Trophoblast cell (in vitro differentiated cells and primary cell): ENCODE measurements around the gene PTPRE.

Experiments
- DNase-seq, 2 donors: peaks; one replicate each; pipeline ENCODE4 v3.0.0-alpha.2; 2016
- H2AFZ ChIP-seq: 2 replicates; pipeline ENCODE4 v1.6.1; 2013; ENCODE audit warnings: low read length, moderate library complexity, mild to moderate bottlenecking; ENCODE audit not compliant: insufficient read depth, poor library complexity
- H2AK5ac ChIP-seq: 2 replicates; pipeline ENCODE4 v1.6.1; 2013; ENCODE audit warnings: mild to moderate bottlenecking, low read length
- H2BK120ac ChIP-seq: 2 replicates; pipeline ENCODE4 v1.6.1; 2013; ENCODE audit warnings: low read length, mild to moderate bottlenecking, moderate library complexity; ENCODE audit not compliant: insufficient read depth, poor library complexity
- H2BK12ac ChIP-seq: 2 replicates; pipeline ENCODE4 v1.6.1; 2013; ENCODE audit warnings: mild to moderate bottlenecking, low read length, moderate library complexity
- H2BK5ac ChIP-seq: 2 replicates; pipeline ENCODE4 v1.6.1; 2013; ENCODE audit warnings: low read length, low read depth, moderate library complexity, mild to moderate bottlenecking; ENCODE audit not compliant: poor library complexity
- H3K14ac ChIP-seq: 2 replicates; pipeline ENCODE4 v1.6.1; 2013; ENCODE audit warnings: mild to moderate bottlenecking, low read length
- H3K18ac ChIP-seq: 2 replicates; pipeline ENCODE4 v1.6.1; 2013; ENCODE audit warnings: mild to moderate bottlenecking, low read length
- H3K23ac ChIP-seq: 2 replicates; pipeline ENCODE4 v1.6.1; 2013; ENCODE audit warnings: low read length
- H3K27ac ChIP-seq: 2 replicates; pipeline ENCODE4 v1.5.1; 2013; ENCODE audit warnings: low read depth, mild to moderate bottlenecking, inconsistent platforms, low read length, moderate library complexity
- H3K27me3 ChIP-seq: 2 replicates; pipeline ENCODE4 v1.6.1; 2013; ENCODE audit warnings: inconsistent platforms, mild to moderate bottlenecking, low read length, moderate library complexity; ENCODE audit not compliant: insufficient read depth
- H3K36me3 ChIP-seq, 2 experiments: 1 replicate in 1 of 2; 2 replicates in 1 of 2; pipeline ENCODE4 v1.6.1; 2013; ENCODE audit warnings: low read length in 2 of 2, mild to moderate bottlenecking in 2 of 2, moderate library complexity in 1 of 2; ENCODE audit not compliant: insufficient read depth in 2 of 2, control insufficient read depth in 1 of 2
- H3K4ac ChIP-seq: 2 replicates; pipeline ENCODE4 v1.6.1; 2013; ENCODE audit warnings: low read depth, mild to moderate bottlenecking, low read length, moderate library complexity
- H3K4me1 ChIP-seq, 2 experiments: 1 replicate in 1 of 2; 2 replicates in 1 of 2; pipeline ENCODE4 v1.6.1; 2013; ENCODE audit warnings: low read length in 2 of 2, mild to moderate bottlenecking in 2 of 2, moderate library complexity in 1 of 2; ENCODE audit not compliant: insufficient read depth in 2 of 2, control insufficient read depth in 1 of 2
- H3K4me2 ChIP-seq: 2 replicates; pipeline ENCODE4 v1.6.1; 2013; ENCODE audit warnings: inconsistent platforms, mild to moderate bottlenecking, low read length, moderate library complexity
- H3K4me3 ChIP-seq: 2 replicates; pipeline ENCODE4 v1.5.1; 2013; ENCODE audit warnings: mild to moderate bottlenecking, low read depth, low read length, inconsistent platforms
- H3K79me1 ChIP-seq: one replicate; pipeline ENCODE4 v1.6.1; 2013; ENCODE audit warnings: low read length
- H3K79me2 ChIP-seq: 2 replicates; pipeline ENCODE4 v1.6.1; 2013; ENCODE audit warnings: low read length, mild to moderate bottlenecking; ENCODE audit not compliant: control insufficient read depth, insufficient read depth, poor library complexity
- H3K9ac ChIP-seq: 2 replicates; pipeline ENCODE4 v1.6.1; 2013; ENCODE audit warnings: mild to moderate bottlenecking, low read length
- H3K9me3 ChIP-seq: 2 replicates; pipeline ENCODE4 v1.6.1; 2013; ENCODE audit warnings: low read depth, mild to moderate bottlenecking, control low read depth, inconsistent platforms, low read length; ENCODE audit not compliant: insufficient read depth
- H4K12ac ChIP-seq: 2 replicates; pipeline ENCODE4 v1.6.1; 2013; ENCODE audit warnings: low read depth, mild to moderate bottlenecking, low read length, moderate library complexity
- H4K8ac ChIP-seq: 2 replicates; pipeline ENCODE4 v1.6.1; 2013; ENCODE audit warnings: low read depth, mild to moderate bottlenecking, low read length, moderate library complexity
- H4K91ac ChIP-seq: one replicate; pipeline ENCODE4 v1.6.1; 2013; ENCODE audit warnings: low read depth, mild to moderate bottlenecking, low read length, moderate library complexity
- WGBS: extraction: QIAGEN DNeasy Blood & Tissue Kit; methylation state at CpG from one replicate; pipeline ENCODE4 v1.1.7; 2013; ENCODE audit warnings: missing lambda C conversion rate; ENCODE audit not compliant: insufficient read length, insufficient coverage; ENCODE audit errors: extremely low coverage; 5-methylcytosine and 5-hydroxymethylcytosine counted together

The PTPRE gene

GRCh38 chr10:128036746-128037543 is 130.0 kb downstream of the PTPRE start:
- no peaks in the 10 kb centered on the region for H3K36me3 ChIP-seq
- H2AFZ ChIP-seq = no peak overlapping the region
- no peak overlapping the region for H3K27ac ChIP-seq
- H3K79me1 ChIP-seq = no peaks in the 10 kb centered on the region
- peak in 1 of 2 donors; percentile 28 for DNase-seq
- no CpG with 5 or more reads among the region's 14 CpGs for WGBS
- H3K18ac ChIP-seq = no peak overlapping the region
- no peak overlapping the region for H3K14ac ChIP-seq
- H2AK5ac ChIP-seq = no peak overlapping the region
- H3K4me2 ChIP-seq = no peak overlapping the region
- no peaks in the 10 kb centered on the region for H3K4me1 ChIP-seq
- H3K9ac ChIP-seq = no peak overlapping the region
- H4K12ac ChIP-seq = no peak overlapping the region
- H4K91ac ChIP-seq = no peak overlapping the region
- no peak overlapping the region for H2BK12ac ChIP-seq
- H3K23ac ChIP-seq = no peak overlapping the region
- H3K27me3 ChIP-seq = no peaks in the 10 kb centered on the region
- H2BK5ac ChIP-seq = no peak overlapping the region
- no peak overlapping the region for H3K4ac ChIP-seq
- H3K79me2 ChIP-seq = no peaks in the 10 kb centered on the region
- H2BK120ac ChIP-seq = no peak overlapping the region
- no peak overlapping the region for H3K4me3 ChIP-seq
- no peaks in the 10 kb centered on the region for H3K9me3 ChIP-seq
- H4K8ac ChIP-seq = no peak overlapping the region

- no peaks in the 10 kb centered on the region for H3K79me1 ChIP-seq
- no peaks in the 10 kb centered on the region for H3K79me2 ChIP-seq
- H3K4ac ChIP-seq = no peak overlapping the region
- no peak overlapping the region for H3K9ac ChIP-seq
- no peaks in the 10 kb centered on the region for H3K27me3 ChIP-seq
- H2BK120ac ChIP-seq = no peak overlapping the region
- no peak overlapping the region for H2AK5ac ChIP-seq
- no peak overlapping the region for H3K27ac ChIP-seq
- no peak overlapping the region for H2AFZ ChIP-seq
- no CpG with 5 or more reads among the region's 8 CpGs for WGBS
- H3K36me3 ChIP-seq = no peaks in the 10 kb centered on the region
- H3K23ac ChIP-seq = no peak overlapping the region
- H2BK5ac ChIP-seq = no peak overlapping the region
- H2BK12ac ChIP-seq = no peak overlapping the region
- no peak overlapping the region for H4K8ac ChIP-seq
- no peak overlapping the region for H3K18ac ChIP-seq
- H3K4me2 ChIP-seq = no peak overlapping the region
- H4K12ac ChIP-seq = no peak overlapping the region
- no peaks in the 10 kb centered on the region for H3K4me1 ChIP-seq
- no peak overlapping the region for H4K91ac ChIP-seq
- no peak overlapping the region for H3K4me3 ChIP-seq
- H3K14ac ChIP-seq = no peak overlapping the region
- H3K9me3 ChIP-seq = peaks cover 3% of the 10 kb centered on the region
- no peak for DNase-seq
Measured at GRCh38 chr10:128040096-128040495, 133.2 kb downstream of the PTPRE start.

- no peak overlapping the region for H4K91ac ChIP-seq
- no peak overlapping the region for H3K4me3 ChIP-seq
- peaks cover 3% of the 10 kb centered on the region for H3K9me3 ChIP-seq
- no peak overlapping the region for H3K23ac ChIP-seq
- H2BK120ac ChIP-seq = no peak overlapping the region
- DNase-seq = no peak
- no peaks in the 10 kb centered on the region for H3K4me1 ChIP-seq
- no peak overlapping the region for H2BK12ac ChIP-seq
- H3K36me3 ChIP-seq = no peaks in the 10 kb centered on the region
- no peak overlapping the region for H3K27ac ChIP-seq
- no peak overlapping the region for H2AFZ ChIP-seq
- H3K79me2 ChIP-seq = no peaks in the 10 kb centered on the region
- no peak overlapping the region for H3K14ac ChIP-seq
- H3K27me3 ChIP-seq = no peaks in the 10 kb centered on the region
- H3K4me2 ChIP-seq = no peak overlapping the region
- no peak overlapping the region for H2BK5ac ChIP-seq
- no peaks in the 10 kb centered on the region for H3K79me1 ChIP-seq
- H3K4ac ChIP-seq = no peak overlapping the region
- no CpG with 5 or more reads among the region's 8 CpGs for WGBS
- no peak overlapping the region for H4K8ac ChIP-seq
- no peak overlapping the region for H3K9ac ChIP-seq
- H4K12ac ChIP-seq = no peak overlapping the region
- no peak overlapping the region for H2AK5ac ChIP-seq
- H3K18ac ChIP-seq = no peak overlapping the region
Measured at GRCh38 chr10:128040681-128041080, 133.8 kb downstream of the PTPRE start.

GRCh38 chr10:128042131-128042610 is 135.3 kb downstream of the PTPRE start:
- no peak overlapping the region for H3K4ac ChIP-seq
- no peak overlapping the region for H3K4me2 ChIP-seq
- H3K4me3 ChIP-seq = no peak overlapping the region
- H3K23ac ChIP-seq = no peak overlapping the region
- no peaks in the 10 kb centered on the region for H3K79me1 ChIP-seq
- no peak for DNase-seq
- H2BK12ac ChIP-seq = no peak overlapping the region
- H2AK5ac ChIP-seq = no peak overlapping the region
- no peaks in the 10 kb centered on the region for H3K79me2 ChIP-seq
- WGBS = no CpG with 5 or more reads among the region's 17 CpGs
- H4K12ac ChIP-seq = no peak overlapping the region
- peaks cover 0 to 2% of the 10 kb centered on the region in 2 experiments for H3K4me1 ChIP-seq
- H3K14ac ChIP-seq = no peak overlapping the region
- no peak overlapping the region for H3K9ac ChIP-seq
- H2BK5ac ChIP-seq = no peak overlapping the region
- H3K9me3 ChIP-seq = peaks cover 3% of the 10 kb centered on the region
- no peaks in the 10 kb centered on the region for H3K27me3 ChIP-seq
- H2BK120ac ChIP-seq = no peak overlapping the region
- H3K27ac ChIP-seq = no peak overlapping the region
- no peak overlapping the region for H4K8ac ChIP-seq
- no peaks in the 10 kb centered on the region for H3K36me3 ChIP-seq
- no peak overlapping the region for H2AFZ ChIP-seq
- H3K18ac ChIP-seq = no peak overlapping the region
- H4K91ac ChIP-seq = no peak overlapping the region
